NCI-H510A (cell line): ENCODE measurements around the gene PON1.

ENCODE experiments used
- DNase-seq: peaks from one replicate; lab custom pipeline; 2025; lab: John Stamatoyannopoulos, UW

The PON1 gene

GRCh38 chr7:95253986-95254385 is 70.3 kb downstream of the PON1 start:
- DNase-seq: no peak

- no peak for DNase-seq
Observed at GRCh38 chr7:95251966-95252365, 72.4 kb downstream of the PON1 start.

DNA sequence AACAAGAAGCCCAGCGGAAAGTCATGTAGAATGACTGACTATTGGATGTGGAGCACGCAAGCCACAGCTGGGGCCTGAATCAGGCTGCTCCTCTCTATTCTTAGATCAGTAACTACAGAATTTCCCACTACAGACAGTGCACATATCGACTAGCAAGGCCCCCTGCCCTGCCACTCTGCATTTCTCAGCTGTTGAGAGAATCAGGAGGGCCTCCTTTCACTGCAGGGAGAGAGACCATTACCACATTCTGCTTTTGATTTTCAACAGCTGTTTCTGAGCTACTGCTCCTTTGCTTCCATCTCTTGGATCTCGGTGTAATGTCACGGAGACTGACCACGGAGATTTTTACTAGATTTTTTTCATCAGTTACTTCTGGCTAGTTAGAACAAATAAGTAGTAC is 73.8 kb downstream of the PON1 start:
- no peak for DNase-seq
